Mononuclear cell (primary cell): Measurements from ENCODE around the gene HDC. TPM values are rescaled to one million over a fixed set of nuclear protein-coding genes. Genes with fewer than 3 reads are reported as not detected.

ENCODE experiments used
- H3K27me3 ChIP-seq: 2 replicates; pipeline ENCODE4 v1.6.0; 2011; ENCODE audit warnings: low read length, control low read depth; ENCODE audit not compliant: insufficient read depth
- H3K4me1 ChIP-seq: 2 replicates; pipeline ENCODE4 v1.5.1; 2011; ENCODE audit warnings: mild to moderate bottlenecking, low read length, control low read depth; ENCODE audit not compliant: insufficient read depth
- H3K4me3 ChIP-seq: 2 replicates; pipeline ENCODE4 v1.5.1; 2011; ENCODE audit warnings: mild to moderate bottlenecking, low read length, moderate library complexity
- H3K9me3 ChIP-seq: 2 replicates; pipeline ENCODE4 v1.5.1; 2011; ENCODE audit warnings: low read depth, mild to moderate bottlenecking, control low read depth, low read length
- total RNA-seq: library from RNA; depleted of rRNA; stranded (reverse); fragments of >200 nt; gene quantifications from one replicate; pipeline ENCODE4 v1.2.3, GENCODE V29; 2012

The HDC gene
- 8.1 TPM for total RNA-seq

GRCh38 chr15:50265620-50266019, at the start of gene HDC:
Gene HDC, minus strand, starts transcription at chr15:50265726. Its CDS starts 103 bp downstream, at chr15:50265623.
- Histone ChIP-seq H3K4me3 (peak within 1 kb of the TSS; percentile 12), H3K4me1 (peaks cover 16% of the 10 kb centered on the region), H3K27me3 (no peaks in the 10 kb centered on the region), H3K9me3 (no peaks in the 10 kb centered on the region)

GRCh38 chr15:50312636-50313035, 47.1 kb upstream of the HDC start:
- Histone ChIP-seq H3K27me3 (no peaks in the 10 kb centered on the region), H3K9me3 (peaks cover 6% of the 10 kb centered on the region), H3K4me3 (no peak overlapping the region), H3K4me1 (no peaks in the 10 kb centered on the region)

- no peaks in the 10 kb centered on the region for H3K4me1 ChIP-seq
- no peaks in the 10 kb centered on the region for H3K27me3 ChIP-seq
- H3K4me3 ChIP-seq, result no peak overlapping the region
- peaks cover 6% of the 10 kb centered on the region for H3K9me3 ChIP-seq
Measured at GRCh38 chr15:50307799-50308198, 42.3 kb upstream of the HDC start.

- Histone ChIP-seq H3K4me1 (no peaks in the 10 kb centered on the region), H3K27me3 (no peaks in the 10 kb centered on the region), H3K4me3 (no peak overlapping the region), H3K9me3 (peaks cover 6% of the 10 kb centered on the region)
Measured at GRCh38 chr15:50304836-50305235, 39.3 kb upstream of the HDC start.

- Histone ChIP-seq H3K4me1 (no peaks in the 10 kb centered on the region), H3K9me3 (no peaks in the 10 kb centered on the region), H3K27me3 (no peaks in the 10 kb centered on the region), H3K4me3 (no peak overlapping the region)
Measured at GRCh38 chr15:50302581-50302980, 37.1 kb upstream of the HDC start.

GRCh38 chr15:50298340-50298739, 32.8 kb upstream of the HDC start:
- no peaks in the 10 kb centered on the region for H3K27me3 ChIP-seq
- no peaks in the 10 kb centered on the region for H3K4me1 ChIP-seq
- no peaks in the 10 kb centered on the region for H3K9me3 ChIP-seq
- H3K4me3 ChIP-seq, result no peak overlapping the region

GRCh38 chr15:50295966-50296365, 30.4 kb upstream of the HDC start:
- no peak overlapping the region for H3K4me3 ChIP-seq
- no peaks in the 10 kb centered on the region for H3K9me3 ChIP-seq
- no peaks in the 10 kb centered on the region for H3K27me3 ChIP-seq
- no peaks in the 10 kb centered on the region for H3K4me1 ChIP-seq

GRCh38 chr15:50289749-50290148, 24.2 kb upstream of the HDC start:
- H3K9me3 ChIP-seq, result no peaks in the 10 kb centered on the region
- H3K4me3 ChIP-seq, result no peak overlapping the region
- no peaks in the 10 kb centered on the region for H3K4me1 ChIP-seq
- no peaks in the 10 kb centered on the region for H3K27me3 ChIP-seq

GRCh38 chr15:50287324-50288116, 22.0 kb upstream of the HDC start:
- Histone ChIP-seq H3K4me1 (no peaks in the 10 kb centered on the region), H3K9me3 (no peaks in the 10 kb centered on the region), H3K4me3 (no peak overlapping the region)

GRCh38 chr15:50281427-50281826, 15.9 kb upstream of the HDC start:
- Histone ChIP-seq H3K4me1 (peaks cover 9% of the 10 kb centered on the region), H3K9me3 (no peaks in the 10 kb centered on the region), H3K4me3 (no peak overlapping the region), H3K27me3 (no peaks in the 10 kb centered on the region)

More at GRCh38 chr15:50287324-50288116, 22.0 kb upstream of the HDC start:
- H3K27me3 ChIP-seq, result no peaks in the 10 kb centered on the region

GRCh38 chr15:50280271-50280670, 14.7 kb upstream of the HDC start:
- Histone ChIP-seq H3K27me3 (no peaks in the 10 kb centered on the region), H3K9me3 (no peaks in the 10 kb centered on the region), H3K4me1 (peaks cover 11% of the 10 kb centered on the region), H3K4me3 (no peak overlapping the region)

- Histone ChIP-seq H3K9me3 (no peaks in the 10 kb centered on the region), H3K27me3 (no peaks in the 10 kb centered on the region), H3K4me1 (peaks cover 11% of the 10 kb centered on the region), H3K4me3 (no peak overlapping the region)
Measured at GRCh38 chr15:50278496-50278895, 13.0 kb upstream of the HDC start.

- Histone ChIP-seq H3K4me1 (peaks cover 11% of the 10 kb centered on the region), H3K9me3 (no peaks in the 10 kb centered on the region), H3K4me3 (no peak overlapping the region), H3K27me3 (no peaks in the 10 kb centered on the region)
Measured at GRCh38 chr15:50277370-50277769, 11.8 kb upstream of the HDC start.

GRCh38 chr15:50275908-50276307, 10.4 kb upstream of the HDC start:
- Histone ChIP-seq H3K9me3 (no peaks in the 10 kb centered on the region), H3K4me1 (peaks cover 11% of the 10 kb centered on the region), H3K4me3 (no peak overlapping the region), H3K27me3 (no peaks in the 10 kb centered on the region)

GRCh38 chr15:50275091-50275490, 9.6 kb upstream of the HDC start:
- Histone ChIP-seq H3K4me1 (peaks cover 11% of the 10 kb centered on the region), H3K4me3 (no peak overlapping the region), H3K27me3 (no peaks in the 10 kb centered on the region), H3K9me3 (no peaks in the 10 kb centered on the region)

- no peak overlapping the region for H3K4me3 ChIP-seq
- peaks cover 7% of the 10 kb centered on the region for H3K4me1 ChIP-seq
- no peaks in the 10 kb centered on the region for H3K9me3 ChIP-seq
- H3K27me3 ChIP-seq, result no peaks in the 10 kb centered on the region
Measured at GRCh38 chr15:50267577-50267976, 2.1 kb upstream of the HDC start.
